ENCODE measurements around the gene UNKL.

UNKL gene, protein sequence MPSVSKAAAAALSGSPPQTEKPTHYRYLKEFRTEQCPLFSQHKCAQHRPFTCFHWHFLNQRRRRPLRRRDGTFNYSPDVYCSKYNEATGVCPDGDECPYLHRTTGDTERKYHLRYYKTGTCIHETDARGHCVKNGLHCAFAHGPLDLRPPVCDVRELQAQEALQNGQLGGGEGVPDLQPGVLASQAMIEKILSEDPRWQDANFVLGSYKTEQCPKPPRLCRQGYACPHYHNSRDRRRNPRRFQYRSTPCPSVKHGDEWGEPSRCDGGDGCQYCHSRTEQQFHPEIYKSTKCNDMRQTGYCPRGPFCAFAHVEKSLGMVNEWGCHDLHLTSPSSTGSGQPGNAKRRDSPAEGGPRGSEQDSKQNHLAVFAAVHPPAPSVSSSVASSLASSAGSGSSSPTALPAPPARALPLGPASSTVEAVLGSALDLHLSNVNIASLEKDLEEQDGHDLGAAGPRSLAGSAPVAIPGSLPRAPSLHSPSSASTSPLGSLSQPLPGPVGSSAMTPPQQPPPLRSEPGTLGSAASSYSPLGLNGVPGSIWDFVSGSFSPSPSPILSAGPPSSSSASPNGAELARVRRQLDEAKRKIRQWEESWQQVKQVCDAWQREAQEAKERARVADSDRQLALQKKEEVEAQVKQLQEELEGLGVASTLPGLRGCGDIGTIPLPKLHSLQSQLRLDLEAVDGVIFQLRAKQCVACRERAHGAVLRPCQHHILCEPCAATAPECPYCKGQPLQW

DNA sequence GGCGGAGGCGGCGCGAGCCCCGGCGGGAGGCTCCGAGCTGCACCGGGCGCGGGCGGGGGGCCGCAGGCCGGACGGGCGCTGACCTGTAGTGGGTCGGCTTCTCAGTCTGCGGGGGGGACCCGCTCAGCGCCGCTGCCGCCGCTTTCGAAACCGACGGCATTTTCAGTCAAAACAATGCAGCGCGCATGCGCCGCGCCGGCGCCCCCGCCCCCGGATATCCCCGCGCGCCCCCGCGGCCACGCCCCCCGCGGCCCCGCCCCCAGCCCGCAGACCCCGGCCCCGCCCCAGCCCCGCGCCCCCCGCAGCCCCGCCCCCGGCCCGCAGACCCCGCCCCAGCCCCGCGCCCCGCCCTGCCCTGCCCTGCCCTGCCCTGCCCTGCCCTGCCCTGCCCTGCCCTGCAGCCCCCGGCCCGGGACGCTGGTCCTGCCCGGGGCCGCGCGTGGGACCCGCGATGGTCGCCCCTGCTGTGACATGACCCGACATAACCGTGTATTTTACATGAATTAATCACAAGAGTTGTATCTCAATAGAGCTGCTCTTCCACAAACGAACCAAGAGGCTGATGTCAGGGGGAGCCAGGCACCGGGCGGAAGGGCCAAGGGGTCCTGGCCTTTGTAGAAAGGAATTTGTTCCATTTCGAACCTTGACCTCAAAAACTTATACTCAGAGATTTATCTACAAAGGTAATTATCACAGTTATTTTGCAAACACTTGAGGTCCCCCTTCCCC, at the start of gene UNKL:
UNKL (minus strand) TSS at position 173 of the 729 bp plus-strand sequence; CDS start at position 160, 13 bp downstream.
- DNase-seq = peak; percentile 74 to 83

- DNase-seq = no peak
These were observed 46.6 kb upstream of the UNKL start for GRCh38 chr16:1461146-1461545.

DNA sequence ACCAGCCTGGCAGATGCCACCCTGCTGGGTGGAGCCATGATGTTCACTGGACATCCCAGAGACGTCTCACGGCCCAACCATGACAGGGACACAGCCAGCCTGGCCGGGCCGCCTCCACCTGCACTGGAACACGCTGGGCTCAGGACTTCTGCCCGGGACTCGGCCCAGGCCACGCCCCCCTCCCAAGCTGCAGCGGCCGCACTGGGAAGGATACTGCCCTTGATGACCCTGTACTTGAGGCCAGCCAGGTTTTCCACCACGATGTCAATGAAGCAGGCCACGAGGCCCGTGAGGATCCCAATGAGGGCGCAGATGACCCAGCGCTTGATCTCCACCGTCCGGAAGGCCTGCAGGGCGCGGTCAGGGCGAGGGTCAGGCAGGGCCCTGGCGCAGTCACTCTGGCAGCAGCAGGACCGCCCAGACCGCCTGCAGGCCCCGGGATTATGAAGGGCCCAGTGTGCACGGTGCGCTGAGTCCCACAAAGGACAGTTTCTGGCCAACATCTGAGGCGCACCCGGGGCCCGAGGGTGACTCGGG, 46.2 kb upstream of the UNKL start:
- no peak for DNase-seq

DNA sequence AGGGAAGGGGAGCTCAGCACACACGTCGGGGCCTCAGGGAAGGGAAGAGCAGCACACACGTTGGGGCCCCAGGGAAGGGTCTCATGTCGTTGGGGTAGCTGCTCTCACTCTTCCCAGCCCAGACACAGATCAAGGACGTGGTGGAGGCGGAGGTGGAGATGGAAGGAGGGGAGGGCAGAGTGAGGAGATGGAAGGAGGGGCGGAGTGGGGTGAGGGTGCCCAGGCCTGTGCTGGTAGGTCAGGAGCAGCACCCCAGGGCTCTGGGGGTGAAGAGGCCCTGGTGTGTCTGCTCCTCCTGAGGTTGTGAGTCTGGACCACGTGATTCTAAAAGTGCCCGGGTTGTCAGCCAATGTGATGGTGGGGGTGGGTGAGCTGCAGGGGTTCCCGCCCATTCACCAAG, 45.5 kb upstream of the UNKL start:
- DNase-seq = no peak

DNA sequence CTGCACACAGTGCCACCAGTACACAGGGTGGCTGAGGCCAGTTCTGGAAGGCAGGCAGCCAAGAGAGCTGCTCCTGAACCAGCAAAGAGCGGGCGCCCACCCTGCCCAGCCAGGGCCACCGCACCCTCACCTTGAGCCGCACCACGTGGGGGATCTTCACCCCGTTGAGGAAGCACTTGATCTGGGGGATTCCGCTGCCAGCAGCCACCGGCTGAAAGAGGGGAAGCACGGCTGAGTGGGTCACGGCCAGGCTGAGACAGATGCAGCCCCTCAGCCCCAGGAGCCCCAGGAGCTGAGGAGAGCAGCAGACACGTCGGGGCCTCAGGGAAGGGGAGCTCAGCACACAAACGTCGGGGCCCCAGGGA, 44.5 kb upstream of the UNKL start:
- no peak for DNase-seq

DNA sequence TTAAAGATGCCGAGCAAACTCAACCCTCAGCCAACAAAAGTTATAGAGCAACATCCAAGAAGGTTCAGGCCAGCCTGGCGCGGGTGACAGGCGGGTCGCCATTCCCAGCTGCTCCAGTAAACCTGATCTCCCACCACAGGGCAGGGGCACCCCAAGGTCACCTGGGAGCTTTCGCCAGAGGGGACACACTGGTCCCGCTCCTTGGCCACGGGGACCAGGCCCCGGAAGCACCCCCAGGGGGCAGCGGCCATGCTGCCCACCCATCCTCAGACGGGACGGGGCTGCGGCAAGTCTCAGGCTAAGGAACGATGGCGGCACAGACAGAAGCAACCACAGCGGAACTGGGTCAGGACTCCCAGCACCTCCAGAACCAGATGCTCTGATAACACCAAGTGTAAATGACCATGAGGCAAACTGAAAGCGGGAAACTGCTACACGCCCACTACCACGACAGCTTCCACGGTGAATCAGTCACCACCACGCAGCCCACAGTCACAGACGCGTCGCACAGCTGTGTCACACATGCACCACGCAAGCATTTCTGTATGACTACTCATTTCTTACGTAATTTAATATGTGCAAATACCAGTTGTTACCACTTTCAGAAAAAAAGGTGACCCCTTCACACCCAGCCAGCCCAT, 44.0 kb upstream of the UNKL start:
- peak; percentile 8 to 13 for DNase-seq

DNA sequence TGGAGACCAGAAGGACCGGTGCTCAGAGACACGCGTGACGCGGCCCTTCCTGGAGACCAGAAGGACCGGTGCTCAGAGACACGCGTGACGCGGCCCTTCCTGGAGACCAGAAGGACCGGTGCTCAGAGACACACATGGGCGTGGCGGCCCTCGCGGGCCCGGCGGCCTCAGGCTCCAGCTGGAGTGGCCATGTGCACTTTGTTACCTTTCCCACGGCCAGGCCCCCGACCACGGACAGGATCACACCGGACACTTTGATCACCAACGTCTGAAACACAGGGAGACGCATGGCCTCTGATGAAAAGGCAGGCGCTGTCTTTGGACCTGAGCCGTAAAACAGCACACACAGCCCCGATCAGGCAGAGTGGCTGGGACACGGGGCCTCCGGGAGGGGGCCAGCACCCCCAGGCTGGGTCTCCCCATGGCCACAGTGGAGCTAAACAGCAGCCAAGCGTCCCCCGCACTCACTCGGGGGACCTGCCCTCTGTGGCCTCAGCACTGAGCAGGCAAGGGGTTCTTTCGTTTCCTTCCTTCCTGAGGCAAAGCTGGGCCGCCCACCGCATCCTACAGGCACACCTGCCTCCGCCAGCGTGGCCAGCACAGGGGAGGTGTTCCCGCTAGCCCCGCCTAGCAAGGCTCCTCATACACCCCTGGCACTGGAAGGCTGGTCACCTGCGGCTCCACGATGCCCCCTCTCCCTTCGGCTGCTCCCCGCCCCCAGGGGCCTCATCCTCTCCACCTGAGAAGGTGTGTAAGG, 43.2 kb upstream of the UNKL start:
- DNase-seq = no peak

DNA sequence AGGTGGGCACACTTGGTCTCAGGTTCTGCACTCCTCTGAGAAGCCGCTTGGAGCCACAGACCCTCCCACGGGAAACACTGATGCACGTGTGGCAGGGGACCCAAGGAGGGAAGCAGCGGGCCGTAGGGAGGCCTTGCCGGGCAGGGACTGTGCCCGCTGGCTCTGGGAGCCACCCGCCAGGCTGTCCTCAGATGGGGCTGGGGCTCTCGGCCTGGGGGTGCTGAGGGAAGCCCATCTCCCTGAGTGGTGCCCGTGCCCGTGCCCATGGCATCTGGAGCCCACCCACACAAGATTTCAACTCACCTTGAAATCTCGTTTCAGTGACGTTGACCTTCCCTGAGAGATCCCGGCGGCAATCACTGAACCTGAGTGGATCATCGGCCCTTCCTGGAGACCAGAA, 42.4 kb upstream of the UNKL start:
- no peak for DNase-seq

- no peak for DNase-seq
These were observed 41.0 kb upstream of the UNKL start for GRCh38 chr16:1455190-1456171.

- DNase-seq = no peak
These were observed 40.1 kb upstream of the UNKL start for GRCh38 chr16:1454561-1454960.

GRCh38 chr16:1453316-1453715, 38.8 kb upstream of the UNKL start:
- no peak for DNase-seq

DNA sequence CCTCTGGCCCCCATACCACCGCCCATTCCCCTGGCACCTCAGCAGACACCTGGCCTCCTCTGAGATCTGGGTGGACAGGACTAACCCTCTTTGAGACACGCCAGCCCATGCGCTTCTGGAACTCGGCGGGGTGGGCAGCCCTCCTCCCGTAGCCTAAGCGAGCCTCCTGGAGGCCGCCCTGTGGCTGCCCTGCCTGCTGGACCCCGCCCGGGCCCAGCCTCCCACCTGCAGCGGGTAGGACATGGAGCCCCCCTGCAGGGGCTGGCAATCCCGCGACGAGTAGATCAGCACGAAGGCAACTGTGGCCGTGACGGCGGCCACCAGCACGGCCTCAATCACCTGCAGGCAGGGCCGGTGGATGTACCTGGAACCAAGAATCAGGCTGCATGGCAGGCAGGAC, 38.0 kb upstream of the UNKL start:
- no peak for DNase-seq

GRCh38 chr16:1451702-1452392, 37.3 kb upstream of the UNKL start:
- no peak for DNase-seq

- no peak for DNase-seq
These were observed 36.3 kb upstream of the UNKL start for GRCh38 chr16:1450841-1451240.

DNA sequence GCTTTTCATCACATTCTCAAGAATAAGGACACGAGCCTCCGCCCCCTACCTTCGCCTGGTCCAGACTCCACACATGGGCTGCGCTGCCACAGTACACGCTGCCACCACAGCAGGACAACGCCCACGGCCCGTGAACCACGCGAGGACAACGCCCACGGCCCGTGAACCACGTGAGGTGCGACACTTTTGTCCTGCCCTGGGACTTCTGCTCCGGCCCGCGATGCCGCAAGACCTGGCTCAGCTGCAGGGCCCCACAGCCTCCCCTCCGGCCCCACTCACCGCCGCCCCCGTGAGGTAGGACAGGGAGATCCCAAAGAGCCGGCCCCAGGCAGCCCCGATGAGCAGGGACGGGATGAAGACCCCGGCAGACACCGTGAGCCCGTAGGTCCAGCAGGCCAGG, 35.7 kb upstream of the UNKL start:
- no peak for DNase-seq

DNA sequence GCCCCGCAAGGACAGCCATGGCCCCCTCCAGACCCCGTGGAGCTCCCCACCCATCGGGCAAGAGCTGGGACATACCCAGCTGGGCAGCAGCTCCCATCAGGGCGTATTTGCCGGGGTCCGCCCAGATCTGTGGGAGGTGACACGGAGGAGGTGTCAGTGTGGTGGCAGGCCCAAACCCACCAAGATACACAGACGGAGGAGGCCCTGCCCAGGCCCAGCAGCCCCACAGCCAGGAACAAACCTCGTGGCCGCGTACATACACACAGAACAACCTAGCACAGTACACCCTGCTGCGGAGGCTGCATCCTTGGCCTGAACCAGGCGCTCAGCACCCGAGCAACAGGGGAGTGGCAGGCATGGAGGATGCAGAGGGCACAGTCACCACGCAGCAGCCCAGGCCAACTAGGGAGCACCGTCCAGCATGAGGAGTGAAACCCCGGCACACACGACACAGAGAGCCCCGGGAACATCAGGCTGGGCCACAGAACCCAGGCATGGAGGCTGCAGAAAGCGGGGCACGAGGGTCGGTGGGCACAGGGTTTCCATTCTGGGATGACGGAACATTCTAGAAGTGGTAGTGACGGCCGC, 34.8 kb upstream of the UNKL start:
- no peak for DNase-seq

DNA sequence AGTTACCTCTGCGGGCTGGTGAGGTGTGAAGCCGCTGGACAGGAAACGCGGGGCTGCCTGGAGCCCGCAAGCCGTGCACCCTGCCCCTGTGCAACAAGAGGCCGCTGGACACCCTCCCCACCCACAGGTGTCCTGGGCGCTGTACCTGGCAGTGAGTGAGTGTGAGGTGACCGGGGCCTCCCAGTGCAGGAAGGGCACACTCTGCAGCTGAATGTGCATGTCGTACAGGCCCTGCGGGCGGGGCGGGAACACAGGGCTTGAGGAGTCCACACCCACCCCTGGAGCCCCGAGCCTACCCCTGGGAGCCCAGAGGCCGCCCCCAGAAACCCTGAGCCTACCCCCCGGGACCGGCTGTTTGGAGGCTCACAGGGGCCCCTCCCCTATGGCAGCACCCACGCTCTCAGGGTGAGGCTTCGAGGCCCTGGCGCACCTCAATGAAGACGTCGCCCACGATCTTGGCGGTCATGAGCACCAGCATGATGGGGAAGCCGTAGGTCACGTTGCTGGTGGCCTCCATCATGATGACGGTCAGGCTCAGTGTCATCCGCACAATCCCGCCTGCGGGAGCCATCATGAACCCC, 34.1 kb upstream of the UNKL start:
- DNase-seq = no peak

GRCh38 chr16:1447965-1448364, 33.5 kb upstream of the UNKL start:
- no peak for DNase-seq

GRCh38 chr16:1446296-1447080, 32.0 kb upstream of the UNKL start:
- DNase-seq = no peak
